GM18870 (cell line): ENCODE measurements around the gene ENO3.
"Not testable (repeated sequence)": the region's sequence is repeated elsewhere in the genome, so short reads cannot be mapped to it uniquely, and the experiment has no call there.

Experiments
- ATAC-seq: cut with Tn5 transposase; IDR thresholded peaks from one replicate; pipeline ENCODE4 v1.9.1; 2021; ENCODE audit warnings: moderate library complexity; ENCODE audit not compliant: unreplicated experiment

ENO3 gene

DNA sequence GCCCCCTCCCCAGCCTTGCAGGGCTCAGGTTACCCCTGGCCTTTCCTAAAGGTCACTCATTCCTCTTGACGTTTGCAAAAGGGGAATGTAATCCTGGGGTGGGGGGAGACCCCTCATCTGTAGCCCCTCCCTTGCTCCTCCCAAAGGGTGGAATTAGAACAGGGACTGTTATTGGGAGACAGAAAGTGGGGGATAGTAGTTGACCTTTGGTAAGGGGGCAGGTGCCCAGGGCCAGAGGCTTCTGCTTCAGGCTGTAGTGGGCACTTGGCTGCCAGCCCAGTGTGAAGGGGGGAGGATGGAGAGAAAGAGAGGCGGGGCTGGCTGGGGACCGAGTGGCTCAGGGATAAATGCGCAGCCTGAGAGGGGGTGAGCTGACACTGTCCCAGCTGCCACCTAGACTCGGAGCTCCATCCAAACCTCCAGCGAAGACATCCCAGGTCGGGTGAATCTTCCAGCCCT lies at the start of gene ENO3:
Gene ENO3 (plus strand): TSS at position 374 of the 459 bp plus-strand sequence. CDS start 711 bp downstream, outside the sequence.
- ATAC-seq = no peak

DNA sequence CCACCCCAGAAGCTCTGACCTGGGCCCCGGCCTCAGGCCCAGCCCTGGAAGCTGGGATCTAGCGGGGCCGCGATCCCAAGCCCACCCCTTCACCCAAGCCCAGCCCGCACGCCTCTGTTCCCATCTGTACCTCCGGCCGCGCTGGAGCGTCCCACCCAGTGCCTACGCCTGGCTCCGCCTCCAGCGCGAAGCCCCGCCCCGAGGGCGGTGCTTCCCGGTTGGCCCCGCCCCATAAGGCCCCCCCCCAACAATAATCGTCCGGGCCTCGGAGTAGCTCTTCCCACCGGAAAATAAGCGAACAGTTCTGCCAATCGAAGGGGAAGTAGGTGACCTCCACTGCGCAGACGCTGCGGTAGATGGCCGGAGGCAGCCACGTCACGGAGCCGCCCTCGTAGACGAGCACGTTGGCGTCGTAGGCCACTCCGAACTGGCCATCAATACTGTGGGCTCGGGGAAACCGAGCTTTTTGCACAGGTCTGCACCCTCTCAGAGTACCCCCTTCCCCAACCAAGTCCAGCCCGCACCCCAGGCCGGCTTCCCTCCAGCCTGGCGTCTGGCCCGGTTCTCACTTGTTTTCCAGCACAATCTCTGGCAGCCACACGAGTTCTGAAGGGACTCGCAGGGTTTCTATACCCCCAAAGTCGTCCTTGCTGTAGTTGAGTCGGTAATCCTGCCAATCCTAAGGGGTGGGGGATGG lies 49.1 kb upstream of the ENO3 start:
- ATAC-seq = no peak

DNA sequence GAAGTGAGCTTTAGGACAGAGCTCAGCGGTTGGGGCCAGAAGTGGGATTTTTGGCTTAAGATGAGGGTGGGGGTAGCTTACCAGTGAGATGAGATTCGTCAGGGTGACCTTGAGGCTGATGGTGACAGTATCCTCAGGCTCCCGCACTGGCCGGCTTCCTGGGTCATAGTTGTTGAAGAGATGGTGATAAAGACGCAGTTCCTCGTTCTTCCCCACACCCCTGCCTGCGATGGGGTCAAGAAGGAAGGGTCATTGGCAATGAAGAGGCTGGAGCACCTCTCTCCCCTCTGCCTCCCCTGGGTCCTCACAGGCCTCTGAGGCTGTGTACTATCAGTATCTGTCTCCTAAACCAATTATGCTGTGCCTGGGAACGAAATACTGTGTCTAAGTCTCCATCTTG lies 48.4 kb upstream of the ENO3 start:
- no peak for ATAC-seq

DNA sequence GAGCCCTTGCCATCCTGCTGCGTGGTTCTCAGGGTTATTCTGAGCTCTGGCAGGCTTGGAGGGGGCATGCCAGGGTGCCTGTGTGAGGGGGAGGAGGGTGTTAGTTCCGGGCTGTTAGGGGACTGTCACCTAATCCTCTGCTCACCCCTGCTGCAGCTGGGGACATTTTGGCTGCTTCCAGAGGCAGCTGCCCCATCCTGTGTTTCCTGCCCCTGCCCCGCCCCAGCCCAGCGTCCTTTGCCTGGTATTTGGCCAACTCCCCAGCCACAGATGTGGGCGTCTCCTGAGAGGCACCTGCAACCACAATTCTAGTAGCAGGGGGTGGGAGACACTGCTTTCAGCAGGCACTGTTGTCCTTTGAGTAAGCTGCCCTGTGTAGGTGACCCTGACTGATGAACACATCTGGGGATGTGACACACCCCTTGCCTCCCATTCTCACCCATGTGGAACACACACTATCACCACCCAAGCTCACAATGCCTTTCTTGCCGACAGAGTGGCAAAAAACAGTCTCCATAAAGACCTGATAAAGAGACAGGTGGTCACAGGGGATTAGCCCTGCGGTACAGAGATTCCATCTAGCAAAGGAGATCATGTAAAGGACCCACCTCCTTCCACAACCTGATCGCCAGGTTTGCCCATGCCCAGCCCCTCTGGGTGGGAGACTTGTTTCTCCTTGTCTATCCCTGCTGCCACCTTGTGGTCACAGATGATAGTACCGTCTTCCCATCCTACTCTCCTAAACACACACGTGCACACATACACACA lies 47.7 kb upstream of the ENO3 start, which contains the start of gene CHRNE:
Gene CHRNE (minus strand): TSS at position 48 of the 768 bp plus-strand sequence. CDS start 35 bp downstream, at position 13.
- no peak for ATAC-seq

DNA sequence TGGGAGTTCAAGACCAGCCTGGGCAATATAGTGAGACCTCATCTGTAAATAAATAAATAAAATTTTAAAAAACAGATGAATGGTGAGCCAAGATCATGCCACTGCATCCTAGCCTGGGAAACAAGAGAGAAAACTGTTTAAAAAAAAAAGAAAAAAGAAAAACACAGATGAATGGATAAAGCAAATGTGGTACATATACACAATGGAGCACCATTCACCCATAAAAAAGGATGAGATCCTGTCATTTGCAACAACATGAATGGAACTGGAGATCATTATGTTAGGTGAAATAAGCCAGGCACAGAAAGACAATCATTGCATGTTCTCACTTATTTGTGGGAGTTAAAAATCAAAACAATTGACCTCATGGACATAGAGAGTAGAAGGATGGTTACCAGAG lies 44.3 kb upstream of the ENO3 start:
- not testable (repeated sequence) for ATAC-seq

DNA sequence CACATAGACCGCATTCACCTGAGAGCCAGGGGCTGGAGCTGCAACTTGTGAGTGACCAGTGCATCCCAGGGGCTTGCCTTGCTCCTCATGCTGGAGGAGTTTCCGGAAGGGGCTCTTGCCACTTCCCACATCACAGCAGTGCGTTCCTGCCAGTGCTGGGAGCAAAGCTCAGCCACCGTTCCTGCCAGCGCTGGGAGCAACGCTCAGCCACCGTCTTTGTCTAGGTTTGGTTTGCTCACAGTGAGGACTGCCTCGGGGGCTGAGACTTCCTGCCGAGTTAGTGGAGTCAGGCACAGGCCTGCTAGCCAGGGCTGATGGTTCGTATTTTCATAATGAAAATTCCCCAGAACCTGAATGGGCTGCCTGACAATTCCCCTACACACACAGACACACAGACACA lies 42.6 kb upstream of the ENO3 start:
- ATAC-seq = no peak

DNA sequence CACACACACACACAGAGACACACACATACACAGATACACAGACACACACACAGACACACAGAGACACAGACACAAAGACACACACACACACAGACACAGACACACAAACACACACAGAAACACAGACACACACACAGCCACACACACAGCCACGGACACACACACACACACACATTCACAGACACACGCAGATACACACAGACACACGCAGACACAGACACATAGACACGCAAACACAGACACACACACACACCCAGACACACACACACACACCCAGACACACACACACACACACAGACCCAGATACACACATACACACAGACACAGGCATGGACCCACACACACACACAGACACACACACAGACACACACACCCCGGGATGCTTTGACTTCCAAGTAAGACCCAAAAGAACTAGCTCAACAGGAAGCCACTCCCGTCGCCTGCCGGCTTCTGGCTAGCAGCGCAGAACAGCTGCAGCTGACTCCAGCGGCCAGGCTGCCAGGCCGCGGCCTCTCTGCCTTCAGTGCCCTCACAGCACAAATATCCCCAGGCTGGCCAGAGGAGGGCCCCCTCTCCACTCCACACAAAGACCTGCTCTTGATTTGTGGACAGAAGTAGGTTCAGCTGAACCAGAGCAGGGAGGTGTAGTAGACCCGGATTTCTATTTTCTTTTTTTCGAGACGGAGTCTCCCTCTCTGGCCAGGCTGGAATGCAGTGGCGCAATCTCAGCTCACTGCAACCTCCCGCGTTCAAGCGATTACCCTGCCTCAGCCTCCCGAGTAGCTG lies 42.0 kb upstream of the ENO3 start:
- ATAC-seq = no peak

DNA sequence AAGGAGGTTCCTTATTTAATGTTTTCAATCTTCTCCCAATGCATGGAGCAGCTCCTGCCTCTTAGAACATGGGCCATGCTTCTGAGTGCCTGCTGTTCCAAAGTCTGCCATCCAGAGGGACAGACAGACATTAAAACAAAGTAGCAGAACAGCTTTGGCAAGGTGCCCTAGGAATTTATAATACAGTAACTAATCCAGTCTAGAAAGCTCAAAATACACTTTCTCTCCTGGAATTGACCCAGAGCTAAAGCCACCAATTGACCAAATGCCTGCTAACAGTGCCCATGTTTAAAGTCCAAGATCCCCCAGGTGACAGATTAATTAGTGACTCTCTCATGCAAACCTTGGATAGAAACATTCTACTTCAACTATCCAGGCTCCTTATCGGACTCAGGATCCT lies 36.9 kb upstream of the ENO3 start:
- ATAC-seq = no peak

DNA sequence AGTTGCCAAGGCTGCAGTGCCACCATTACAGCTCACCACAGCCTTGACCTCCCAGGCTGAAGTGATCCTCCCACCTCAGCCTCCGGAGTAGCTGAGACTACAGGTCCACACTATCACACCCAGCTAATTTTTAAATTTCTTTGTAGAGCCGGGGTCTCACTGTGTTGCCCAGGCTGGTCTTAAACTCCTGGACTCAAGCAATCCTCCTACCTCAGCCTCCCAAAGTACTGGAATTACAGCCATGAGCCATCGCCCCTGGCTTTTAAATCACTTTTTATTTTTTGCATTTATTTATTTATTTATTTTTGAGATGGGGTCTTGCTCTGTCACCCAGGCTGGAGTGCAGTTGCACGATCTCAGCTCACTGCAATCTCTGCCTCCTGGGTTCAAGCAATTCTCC lies 36.4 kb upstream of the ENO3 start:
- not testable (repeated sequence) for ATAC-seq

DNA sequence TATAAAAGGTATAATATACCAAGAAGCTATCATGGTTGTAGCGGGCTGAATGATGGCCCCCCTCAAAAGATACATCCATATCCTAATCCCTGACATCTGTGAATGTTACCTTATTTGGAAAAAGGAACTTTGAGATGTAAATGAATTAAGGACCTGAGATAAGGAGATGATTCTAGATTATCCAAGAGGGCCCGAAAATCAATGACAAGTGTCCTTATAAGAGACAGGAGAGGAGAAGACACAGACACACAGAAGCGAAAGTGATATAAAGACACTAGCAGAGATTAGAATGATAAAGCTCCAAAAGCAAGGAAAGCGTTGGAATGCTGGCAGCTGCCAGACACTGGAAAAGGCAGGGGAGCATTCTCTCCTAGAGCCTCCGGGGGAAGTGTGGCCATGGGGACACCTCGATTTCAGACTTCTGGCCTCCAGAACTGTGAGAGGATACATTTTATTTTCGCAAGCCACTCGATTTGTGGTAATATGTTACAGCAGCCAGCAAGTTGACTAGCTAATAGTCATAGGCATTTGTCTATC lies 31.3 kb upstream of the ENO3 start:
- ATAC-seq = no peak

DNA sequence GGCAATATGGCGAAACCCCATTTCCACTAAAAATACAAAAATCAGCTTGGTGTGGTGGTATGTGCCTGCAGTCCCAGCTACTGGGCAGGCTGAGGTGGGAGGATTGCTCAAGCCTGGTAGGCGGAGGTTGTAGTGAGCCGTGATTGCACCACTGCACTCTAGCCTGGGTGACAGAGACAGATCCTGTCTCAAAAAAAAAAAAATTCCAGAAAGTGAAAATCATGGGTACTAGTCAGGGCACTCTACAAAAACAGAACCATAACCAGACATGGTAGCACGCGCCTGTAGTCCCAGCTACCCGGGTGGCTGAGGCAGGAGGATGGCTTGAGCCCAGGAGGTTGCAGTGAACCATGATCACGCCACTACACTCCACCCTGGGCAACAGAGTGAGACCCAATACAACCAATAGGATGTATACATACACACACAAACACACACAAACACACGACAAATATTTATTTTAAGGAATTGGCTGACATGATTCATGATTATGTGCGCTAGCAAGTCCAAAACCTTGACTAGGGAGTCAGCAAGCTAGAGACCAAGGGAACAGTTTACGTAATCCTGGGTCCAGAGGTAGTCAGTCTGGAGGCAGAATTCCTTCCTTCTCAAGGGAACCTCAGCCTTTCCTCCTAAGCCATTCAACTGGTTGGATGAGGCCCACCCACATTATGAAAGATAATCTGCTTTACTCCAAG lies 30.4 kb upstream of the ENO3 start:
- ATAC-seq = no peak

DNA sequence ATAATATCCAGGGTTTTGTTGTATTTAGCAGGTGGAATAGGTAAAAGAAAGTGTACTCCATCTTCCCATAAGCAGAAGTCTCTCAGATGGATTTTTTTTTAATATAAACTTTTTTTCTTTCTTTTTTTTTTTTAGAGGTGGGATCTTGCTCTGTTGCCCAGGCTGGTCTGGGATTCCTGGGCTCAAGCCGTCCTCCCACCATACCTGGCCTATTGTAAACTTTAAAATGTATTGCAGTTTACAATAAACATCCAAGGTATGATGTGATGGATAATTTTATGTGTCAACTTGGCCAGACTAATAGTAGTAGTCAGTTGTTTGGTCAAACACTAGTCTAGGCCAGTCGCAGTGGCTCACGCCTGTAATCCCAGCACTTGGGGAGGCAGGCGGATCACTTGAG lies 29.6 kb upstream of the ENO3 start:
- ATAC-seq = no peak

DNA sequence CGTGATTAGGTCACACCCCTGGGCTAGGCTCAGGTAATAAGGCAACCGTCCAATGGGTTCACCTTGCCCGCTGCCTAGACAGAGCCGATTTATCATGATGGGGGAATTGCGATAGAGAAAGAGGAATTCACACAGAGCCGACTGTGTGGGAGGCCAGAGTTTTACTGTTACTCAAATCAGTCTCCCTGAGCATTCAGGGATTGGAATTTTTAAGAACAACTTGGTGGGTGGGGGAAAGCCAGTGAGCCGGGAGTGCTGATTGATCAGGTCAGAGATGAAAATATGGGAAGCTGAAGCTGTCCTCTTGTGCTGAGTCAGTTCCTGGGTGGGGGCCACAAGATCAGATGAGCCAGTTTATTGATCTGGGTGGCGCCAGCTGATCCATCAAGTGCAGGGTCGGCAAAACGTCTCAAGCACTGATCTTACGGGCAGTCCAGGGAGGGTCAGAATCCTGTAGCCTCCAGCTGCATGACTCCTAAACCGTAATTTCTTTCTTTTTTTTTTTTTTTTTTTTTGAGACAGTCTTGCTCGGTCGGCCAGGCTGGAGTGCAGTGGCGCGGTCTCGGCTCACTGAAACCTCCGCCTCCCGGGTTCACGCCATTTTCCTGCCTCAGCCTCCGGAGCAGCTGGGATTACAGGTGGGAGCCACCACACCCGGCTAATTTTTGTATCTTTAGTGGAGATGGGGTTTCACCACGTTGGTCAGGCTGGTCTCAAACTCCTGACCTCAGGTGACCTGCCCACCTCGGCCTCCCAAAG lies 24.2 kb upstream of the ENO3 start:
- ATAC-seq = not testable (repeated sequence)

DNA sequence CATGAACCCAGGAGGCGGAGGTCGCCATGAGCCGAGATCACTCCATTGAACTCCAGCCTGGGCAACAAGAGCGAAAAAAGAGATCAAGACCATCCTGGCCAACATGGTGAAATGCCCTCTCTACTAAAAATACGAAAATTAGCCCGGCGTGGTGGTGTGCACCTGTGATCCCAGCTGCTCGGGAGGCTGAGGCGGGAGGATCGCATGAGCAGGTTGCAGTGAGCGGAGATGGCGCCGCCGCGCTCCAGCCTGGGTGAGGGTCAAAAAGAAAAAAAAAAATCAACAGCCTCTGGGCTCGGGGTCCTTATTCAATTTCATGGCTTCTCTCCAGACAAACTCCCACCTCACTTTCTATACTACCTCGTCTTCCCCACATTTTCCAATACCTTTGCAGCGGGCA lies 22.0 kb upstream of the ENO3 start:
- ATAC-seq = no peak

DNA sequence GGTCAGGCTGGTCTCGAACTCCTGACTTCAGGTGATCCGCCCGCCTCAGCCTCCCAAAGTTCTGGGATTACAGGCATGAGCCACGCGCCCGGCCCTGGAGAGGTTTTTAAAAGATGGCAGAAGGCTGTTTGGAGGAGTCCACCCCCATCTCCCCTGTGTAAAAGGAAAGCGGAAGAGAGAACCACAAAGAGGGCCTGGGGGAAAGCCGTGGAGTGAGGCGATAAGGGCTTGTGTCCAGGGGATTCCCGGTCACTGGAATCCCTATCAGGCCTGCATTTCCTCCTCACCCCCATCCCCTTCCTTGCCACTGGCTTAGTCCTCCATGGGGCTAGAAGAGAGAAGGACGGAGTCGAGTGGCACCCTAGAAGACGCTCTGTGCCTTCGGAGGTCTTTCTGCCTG lies 19.0 kb upstream of the ENO3 start, which contains the start of gene GP1BA:
Gene GP1BA (plus strand): TSS at position 315 of the 400 bp plus-strand sequence. CDS start 328 bp downstream, outside the sequence.
- no peak for ATAC-seq

DNA sequence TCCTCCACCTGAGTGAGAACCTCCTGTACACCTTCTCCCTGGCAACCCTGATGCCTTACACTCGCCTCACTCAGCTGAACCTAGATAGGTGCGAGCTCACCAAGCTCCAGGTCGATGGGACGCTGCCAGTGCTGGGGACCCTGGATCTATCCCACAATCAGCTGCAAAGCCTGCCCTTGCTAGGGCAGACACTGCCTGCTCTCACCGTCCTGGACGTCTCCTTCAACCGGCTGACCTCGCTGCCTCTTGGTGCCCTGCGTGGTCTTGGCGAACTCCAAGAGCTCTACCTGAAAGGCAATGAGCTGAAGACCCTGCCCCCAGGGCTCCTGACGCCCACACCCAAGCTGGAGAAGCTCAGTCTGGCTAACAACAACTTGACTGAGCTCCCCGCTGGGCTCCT lies 18.2 kb upstream of the ENO3 start:
- no peak for ATAC-seq

DNA sequence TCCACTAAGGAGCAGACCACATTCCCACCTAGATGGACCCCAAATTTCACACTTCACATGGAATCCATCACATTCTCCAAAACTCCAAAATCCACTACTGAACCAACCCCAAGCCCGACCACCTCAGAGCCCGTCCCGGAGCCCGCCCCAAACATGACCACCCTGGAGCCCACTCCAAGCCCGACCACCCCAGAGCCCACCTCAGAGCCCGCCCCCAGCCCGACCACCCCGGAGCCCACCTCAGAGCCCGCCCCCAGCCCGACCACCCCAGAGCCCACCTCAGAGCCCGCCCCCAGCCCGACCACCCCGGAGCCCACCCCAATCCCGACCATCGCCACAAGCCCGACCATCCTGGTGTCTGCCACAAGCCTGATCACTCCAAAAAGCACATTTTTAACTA lies 17.3 kb upstream of the ENO3 start:
- ATAC-seq = no peak

DNA sequence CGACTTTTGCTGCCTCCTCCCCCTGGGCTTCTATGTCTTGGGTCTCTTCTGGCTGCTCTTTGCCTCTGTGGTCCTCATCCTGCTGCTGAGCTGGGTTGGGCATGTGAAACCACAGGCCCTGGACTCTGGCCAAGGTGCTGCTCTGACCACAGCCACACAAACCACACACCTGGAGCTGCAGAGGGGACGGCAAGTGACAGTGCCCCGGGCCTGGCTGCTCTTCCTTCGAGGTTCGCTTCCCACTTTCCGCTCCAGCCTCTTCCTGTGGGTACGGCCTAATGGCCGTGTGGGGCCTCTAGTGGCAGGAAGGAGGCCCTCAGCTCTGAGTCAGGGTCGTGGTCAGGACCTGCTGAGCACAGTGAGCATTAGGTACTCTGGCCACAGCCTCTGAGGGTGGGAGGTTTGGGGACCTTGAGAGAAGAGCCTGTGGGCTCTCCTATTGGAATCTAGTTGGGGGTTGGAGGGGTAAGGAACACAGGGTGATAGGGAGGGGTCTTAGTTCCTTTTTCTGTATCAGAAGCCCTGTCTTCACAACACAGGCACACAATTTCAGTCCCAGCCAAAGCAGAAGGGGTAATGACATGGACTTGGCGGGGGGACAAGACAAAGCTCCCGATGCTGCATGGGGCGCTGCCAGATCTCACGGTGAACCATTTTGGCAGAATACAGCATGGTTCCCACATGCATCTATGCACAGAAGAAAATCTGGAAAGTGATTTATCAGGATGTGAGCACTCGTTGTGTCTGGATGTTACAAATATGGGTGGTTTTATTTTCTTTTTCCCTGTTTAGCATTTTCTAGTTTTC lies 16.5 kb upstream of the ENO3 start:
- ATAC-seq = no peak

DNA sequence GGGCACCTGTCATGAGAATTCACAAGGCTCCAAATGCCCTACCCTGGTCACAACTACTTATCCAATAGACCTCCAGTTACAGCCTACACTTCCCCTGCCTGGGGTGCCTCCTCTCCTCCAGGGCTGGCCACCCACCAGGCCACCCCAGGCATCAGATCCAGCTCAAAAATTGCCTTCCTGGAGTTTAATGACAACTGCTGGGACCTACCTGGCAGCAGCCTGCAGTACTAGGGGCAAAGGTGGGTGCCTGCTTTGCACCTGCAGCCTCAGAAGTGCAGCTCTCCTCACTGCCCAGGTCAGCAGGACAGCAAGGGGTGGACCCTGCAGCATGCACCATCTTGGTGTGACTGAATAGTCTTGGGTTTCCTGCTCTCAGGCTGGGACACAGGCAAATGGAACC lies 15.3 kb upstream of the ENO3 start:
- no peak for ATAC-seq
